ENCODE data around the gene FMNL2. TPM values are rescaled to one million over a fixed set of nuclear protein-coding genes. Genes with fewer than 3 reads are reported as not detected.

FMNL2 gene
- total RNA-seq, 1 donor = 24.2 TPM

- no peaks in the 10 kb centered on the region for H3K79me2 ChIP-seq (ENCODE audit: insufficient read depth, low read length)
- no peak overlapping the region for H3K27ac ChIP-seq (ENCODE audit: low read depth, low read length)
- no peak overlapping the region for H3K4me3 ChIP-seq (ENCODE audit: insufficient read depth, low read length)
- H4K20me1 ChIP-seq (ENCODE audit: insufficient read depth, low read length) = no peaks in the 10 kb centered on the region
- no peaks in the 10 kb centered on the region for H3K9me3 ChIP-seq (ENCODE audit: low read depth, low read length)
- H3K4me2 ChIP-seq (ENCODE audit: insufficient read depth, low read length) = no peak overlapping the region
- H3K27me3 ChIP-seq (ENCODE audit: insufficient read depth, low read length) = no peaks in the 10 kb centered on the region
- TF ChIP-seq, protein P1, sequence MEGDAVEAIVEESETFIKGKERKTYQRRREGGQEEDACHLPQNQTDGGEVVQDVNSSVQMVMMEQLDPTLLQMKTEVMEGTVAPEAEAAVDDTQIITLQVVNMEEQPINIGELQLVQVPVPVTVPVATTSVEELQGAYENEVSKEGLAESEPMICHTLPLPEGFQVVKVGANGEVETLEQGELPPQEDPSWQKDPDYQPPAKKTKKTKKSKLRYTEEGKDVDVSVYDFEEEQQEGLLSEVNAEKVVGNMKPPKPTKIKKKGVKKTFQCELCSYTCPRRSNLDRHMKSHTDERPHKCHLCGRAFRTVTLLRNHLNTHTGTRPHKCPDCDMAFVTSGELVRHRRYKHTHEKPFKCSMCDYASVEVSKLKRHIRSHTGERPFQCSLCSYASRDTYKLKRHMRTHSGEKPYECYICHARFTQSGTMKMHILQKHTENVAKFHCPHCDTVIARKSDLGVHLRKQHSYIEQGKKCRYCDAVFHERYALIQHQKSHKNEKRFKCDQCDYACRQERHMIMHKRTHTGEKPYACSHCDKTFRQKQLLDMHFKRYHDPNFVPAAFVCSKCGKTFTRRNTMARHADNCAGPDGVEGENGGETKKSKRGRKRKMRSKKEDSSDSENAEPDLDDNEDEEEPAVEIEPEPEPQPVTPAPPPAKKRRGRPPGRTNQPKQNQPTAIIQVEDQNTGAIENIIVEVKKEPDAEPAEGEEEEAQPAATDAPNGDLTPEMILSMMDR (IDR thresholded peaks at IDR 0.05; ENCODE audit: extremely low read depth, low read depth, low read length) = no peak
- H2AFZ ChIP-seq (ENCODE audit: low read length) = no peak overlapping the region
- DNase-seq (ENCODE audit: insufficient read length, low spot score, missing footprints) = no peak
- no peaks in the 10 kb centered on the region for H3K36me3 ChIP-seq (ENCODE audit: insufficient read depth, low read length)
- peaks cover 16% of the 10 kb centered on the region for H3K4me1 ChIP-seq (ENCODE audit: insufficient read depth, low read length)
These were observed 264.2 kb downstream of the FMNL2 start for GRCh38 chr2:152598975-152599759.

- Histone ChIP-seq H3K4me3 (ENCODE audit: insufficient read depth, low read length) (no peak overlapping the region), H3K9me3 (ENCODE audit: low read depth, low read length) (no peaks in the 10 kb centered on the region), H3K36me3 (ENCODE audit: insufficient read depth, low read length) (no peaks in the 10 kb centered on the region), H2AFZ (ENCODE audit: low read length) (no peak overlapping the region), H3K4me1 (ENCODE audit: insufficient read depth, low read length) (peaks cover 6% of the 10 kb centered on the region), H3K79me2 (ENCODE audit: insufficient read depth, low read length) (no peaks in the 10 kb centered on the region), H3K27me3 (ENCODE audit: insufficient read depth, low read length) (no peaks in the 10 kb centered on the region), H4K20me1 (ENCODE audit: insufficient read depth, low read length) (no peaks in the 10 kb centered on the region), H3K27ac (ENCODE audit: low read depth, low read length) (no peak overlapping the region), H3K4me2 (ENCODE audit: insufficient read depth, low read length) (no peak overlapping the region)
- TF ChIP-seq, protein P1 (IDR thresholded peaks at IDR 0.05; ENCODE audit: extremely low read depth, low read depth, low read length) = no peak
- DNase-seq (ENCODE audit: insufficient read length, low spot score, missing footprints) = no peak
These were observed 265.2 kb downstream of the FMNL2 start for GRCh38 chr2:152600051-152600657.

- Histone ChIP-seq H3K9me3 (ENCODE audit: low read depth, low read length) (no peaks in the 10 kb centered on the region), H2AFZ (ENCODE audit: low read length) (no peak overlapping the region), H3K4me1 (ENCODE audit: insufficient read depth, low read length) (peaks cover 5% of the 10 kb centered on the region), H3K27me3 (ENCODE audit: insufficient read depth, low read length) (no peaks in the 10 kb centered on the region), H3K4me2 (ENCODE audit: insufficient read depth, low read length) (no peak overlapping the region), H4K20me1 (ENCODE audit: insufficient read depth, low read length) (no peaks in the 10 kb centered on the region), H3K79me2 (ENCODE audit: insufficient read depth, low read length) (no peaks in the 10 kb centered on the region), H3K36me3 (ENCODE audit: insufficient read depth, low read length) (no peaks in the 10 kb centered on the region), H3K27ac (ENCODE audit: low read depth, low read length) (no peak overlapping the region), H3K4me3 (ENCODE audit: insufficient read depth, low read length) (no peak overlapping the region)
- no peak for DNase-seq (ENCODE audit: insufficient read length, low spot score, missing footprints)
- TF ChIP-seq, protein P1 (IDR thresholded peaks at IDR 0.05; ENCODE audit: extremely low read depth, low read depth, low read length) = no peak
These were observed 265.7 kb downstream of the FMNL2 start for GRCh38 chr2:152600697-152601096.

DNA sequence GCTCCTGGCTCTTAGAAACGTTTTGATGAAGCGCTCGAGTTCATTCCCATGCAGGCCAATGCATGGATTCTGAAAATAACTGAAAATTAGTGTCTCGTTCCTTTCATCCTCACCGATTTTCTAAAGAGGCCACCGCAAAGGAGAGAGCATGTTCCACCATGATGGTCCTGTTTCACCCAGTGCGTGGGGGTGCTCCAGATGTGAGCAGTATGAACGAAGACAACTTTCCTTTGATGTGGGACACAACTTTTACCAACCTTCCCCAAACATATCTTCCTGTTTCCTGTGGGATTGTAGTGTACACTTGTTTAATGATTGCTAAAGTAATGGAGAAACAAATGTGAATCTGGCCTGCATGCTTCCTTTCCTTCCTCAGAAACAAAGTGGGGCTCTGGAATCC, 267.8 kb downstream of the FMNL2 start:
- Histone ChIP-seq H3K4me3 (ENCODE audit: insufficient read depth, low read length) (no peak overlapping the region), H3K36me3 (ENCODE audit: insufficient read depth, low read length) (no peaks in the 10 kb centered on the region), H3K9me3 (ENCODE audit: low read depth, low read length) (no peaks in the 10 kb centered on the region), H3K4me1 (ENCODE audit: insufficient read depth, low read length) (peaks cover 9% of the 10 kb centered on the region), H4K20me1 (ENCODE audit: insufficient read depth, low read length) (no peaks in the 10 kb centered on the region), H3K4me2 (ENCODE audit: insufficient read depth, low read length) (no peak overlapping the region), H3K79me2 (ENCODE audit: insufficient read depth, low read length) (no peaks in the 10 kb centered on the region), H3K27me3 (ENCODE audit: insufficient read depth, low read length) (no peaks in the 10 kb centered on the region), H2AFZ (ENCODE audit: low read length) (no peak overlapping the region), H3K27ac (ENCODE audit: low read depth, low read length) (no peak overlapping the region)
- no peak for DNase-seq (ENCODE audit: insufficient read length, low spot score, missing footprints)
- TF ChIP-seq, protein P1 (IDR thresholded peaks at IDR 0.05; ENCODE audit: extremely low read depth, low read depth, low read length) = no peak

Data from osteoblast (primary cell).